ENCODE measurements around the gene PALLD.

The PALLD gene

DNA sequence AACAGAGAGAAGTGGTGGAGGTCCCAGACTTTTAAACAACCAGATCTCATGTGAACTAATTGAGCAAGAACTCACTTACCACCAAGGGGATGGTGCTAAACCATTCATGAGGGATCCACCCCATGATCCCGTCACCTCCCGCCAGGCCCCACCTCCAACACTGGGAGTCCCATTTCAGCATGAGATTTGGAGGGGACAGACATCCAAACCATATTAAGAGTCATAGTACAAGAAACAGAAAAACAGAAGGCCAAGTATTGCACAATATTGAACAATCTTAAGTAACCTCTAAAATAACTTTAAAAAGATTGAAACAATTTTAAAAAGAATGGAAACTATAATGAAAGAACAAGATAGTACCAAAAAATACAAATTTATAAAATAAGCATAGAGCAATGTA is 403.2 kb downstream of the PALLD start:
- Histone ChIP-seq H3K36me3 (ENCODE audit: insufficient read depth, low read length) (peaks cover 88% of the 10 kb centered on the region), H3K27me3 (ENCODE audit: insufficient read depth, low read length) (no peaks in the 10 kb centered on the region), H3K9me3 (ENCODE audit: insufficient read depth, low read depth, low read length) (no peaks in the 10 kb centered on the region), H3K9ac (ENCODE audit: low read depth, low read length) (no peak overlapping the region), H3K4me1 (ENCODE audit: insufficient read depth, low read length) (no peaks in the 10 kb centered on the region), H3K4me3 (ENCODE audit: low read length) (no peak overlapping the region), H3K27ac (ENCODE audit: low read depth, low read length) (no peak overlapping the region)
- 96% methylated on average over 2 of the region's 2 CpGs for WGBS

DNA sequence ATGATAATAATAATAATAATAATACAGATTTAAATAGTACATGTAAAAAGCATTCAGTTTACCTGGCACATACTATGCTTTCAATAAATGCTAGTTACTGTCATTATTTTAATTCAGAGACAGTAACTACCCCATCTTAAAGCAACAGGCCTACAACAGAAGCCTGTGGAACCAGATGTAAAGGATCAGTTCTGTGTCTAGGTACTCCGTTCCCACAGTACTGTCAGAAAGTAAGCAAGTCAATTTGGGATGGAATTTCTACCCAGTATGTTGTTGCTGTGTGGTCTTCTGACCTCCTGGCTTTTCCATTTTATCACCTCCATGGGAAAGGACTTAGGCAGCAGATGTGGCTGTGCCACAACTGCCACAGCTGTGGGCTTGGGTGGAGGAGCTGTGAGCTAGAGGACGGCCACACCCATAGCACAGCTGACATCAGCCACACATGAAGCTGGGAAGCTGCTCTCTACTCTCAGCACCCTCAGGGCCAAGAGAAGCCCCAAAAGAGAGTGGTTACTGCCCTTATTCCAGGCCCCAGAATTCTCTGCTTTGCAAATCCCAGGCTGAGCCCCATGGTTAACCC is 410.4 kb downstream of the PALLD start:
- no peaks in the 10 kb centered on the region for H3K9me3 ChIP-seq (ENCODE audit: insufficient read depth, low read depth, low read length)
- H3K4me3 ChIP-seq (ENCODE audit: low read length), result no peak overlapping the region
- H3K27me3 ChIP-seq (ENCODE audit: insufficient read depth, low read length), result no peaks in the 10 kb centered on the region
- peaks cover 90% of the 10 kb centered on the region for H3K36me3 ChIP-seq (ENCODE audit: insufficient read depth, low read length)
- H3K27ac ChIP-seq (ENCODE audit: low read depth, low read length), result 0 out of 2 replicates have a peak overlapping the region, but pooled peaks have one; percentile 27
- 90% methylated on average over 2 of the region's 2 CpGs for WGBS
- H3K4me1 ChIP-seq (ENCODE audit: insufficient read depth, low read length), result peaks cover 12% of the 10 kb centered on the region
- H3K9ac ChIP-seq (ENCODE audit: low read depth, low read length), result no peak overlapping the region

DNA sequence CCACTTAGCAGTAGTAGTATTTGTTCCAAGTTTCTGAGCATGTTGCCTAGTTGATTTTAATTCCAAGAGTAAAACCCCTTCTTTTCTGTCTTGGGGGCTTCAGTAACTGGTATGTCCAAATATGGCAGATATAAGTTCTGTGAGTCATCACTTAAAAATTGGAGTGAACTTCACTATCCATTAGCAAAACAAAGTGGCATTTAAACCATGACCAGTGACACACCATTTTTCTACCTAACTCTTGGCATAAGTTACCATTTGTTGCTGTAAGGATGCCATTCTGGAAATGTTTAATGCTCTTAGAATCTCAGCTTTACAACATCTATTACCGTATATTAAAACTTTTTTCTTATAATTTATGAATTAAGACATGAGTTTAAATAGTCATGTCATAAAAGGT is 411.2 kb downstream of the PALLD start:
- Histone ChIP-seq H3K27me3 (ENCODE audit: insufficient read depth, low read length) (no peaks in the 10 kb centered on the region), H3K4me1 (ENCODE audit: insufficient read depth, low read length) (peaks cover 12% of the 10 kb centered on the region), H3K9me3 (ENCODE audit: insufficient read depth, low read depth, low read length) (no peaks in the 10 kb centered on the region), H3K27ac (ENCODE audit: low read depth, low read length) (0 out of 2 replicates have a peak overlapping the region, but pooled peaks have one; percentile 27), H3K9ac (ENCODE audit: low read depth, low read length) (no peak overlapping the region; the same call in 1 of the 2 replicates), H3K4me3 (ENCODE audit: low read length) (no peak overlapping the region), H3K36me3 (ENCODE audit: insufficient read depth, low read length) (peaks cover 89% of the 10 kb centered on the region)
- WGBS, result no CpG with 5 or more reads among the region's 1 CpG

DNA sequence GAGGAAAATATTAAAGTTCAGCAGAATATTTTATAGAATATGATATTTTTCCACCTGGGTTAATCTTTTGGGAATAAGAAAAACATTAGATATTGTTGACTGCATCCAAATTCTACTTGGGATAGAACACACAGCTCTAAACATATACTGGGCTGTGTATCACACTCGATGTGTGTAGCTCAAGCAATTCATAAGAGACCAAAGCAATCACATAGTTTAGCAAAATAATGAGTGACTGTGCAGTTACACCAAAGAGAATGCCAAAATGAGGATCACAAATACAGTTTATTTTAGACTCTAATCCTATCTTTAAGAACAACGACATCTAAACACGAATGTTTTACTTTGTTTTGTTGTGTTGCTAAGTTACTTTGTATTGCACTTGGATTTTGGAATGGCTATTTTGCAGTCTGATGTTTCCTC is 412.0 kb downstream of the PALLD start:
- Histone ChIP-seq H3K9me3 (ENCODE audit: insufficient read depth, low read depth, low read length) (no peaks in the 10 kb centered on the region), H3K27me3 (ENCODE audit: insufficient read depth, low read length) (no peaks in the 10 kb centered on the region), H3K4me3 (ENCODE audit: low read length) (no peak overlapping the region), H3K36me3 (ENCODE audit: insufficient read depth, low read length) (peaks cover 88% of the 10 kb centered on the region), H3K4me1 (ENCODE audit: insufficient read depth, low read length) (peaks cover 12% of the 10 kb centered on the region), H3K27ac (ENCODE audit: low read depth, low read length) (no peak overlapping the region), H3K9ac (ENCODE audit: low read depth, low read length) (no peak overlapping the region)
- WGBS, result 93% methylated on average over 3 of the region's 3 CpGs

DNA sequence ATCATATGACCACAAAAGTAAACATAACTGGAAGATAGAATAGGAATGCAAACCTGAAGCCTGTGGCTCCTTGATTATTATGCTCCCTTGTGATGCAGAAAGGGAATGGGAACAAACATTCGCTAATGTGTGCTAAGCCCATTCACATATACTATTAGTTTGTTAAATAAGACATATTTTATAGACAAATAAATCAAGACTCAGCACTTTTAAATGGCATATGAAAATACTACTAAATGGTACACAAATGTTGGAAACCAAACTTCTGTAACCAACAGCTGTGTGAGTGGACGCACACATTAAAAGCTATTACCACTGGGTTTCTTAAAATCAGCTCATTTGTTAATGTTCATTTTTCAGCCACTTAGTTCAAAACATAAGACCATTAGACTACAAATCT is 417.2 kb downstream of the PALLD start:
- peaks cover 78% of the 10 kb centered on the region for H3K36me3 ChIP-seq (ENCODE audit: insufficient read depth, low read length)
- no peak overlapping the region for H3K27ac ChIP-seq (ENCODE audit: low read depth, low read length)
- no peaks in the 10 kb centered on the region for H3K27me3 ChIP-seq (ENCODE audit: insufficient read depth, low read length)
- H3K9ac ChIP-seq (ENCODE audit: low read depth, low read length), result 0 out of 2 replicates have a peak overlapping the region, but pooled peaks have one; percentile 36
- H3K9me3 ChIP-seq (ENCODE audit: insufficient read depth, low read depth, low read length), result no peaks in the 10 kb centered on the region
- 96% methylated on average over 1 of the region's 2 CpGs for WGBS
- no peaks in the 10 kb centered on the region for H3K4me1 ChIP-seq (ENCODE audit: insufficient read depth, low read length)
- H3K4me3 ChIP-seq (ENCODE audit: low read length), result no peak overlapping the region

DNA sequence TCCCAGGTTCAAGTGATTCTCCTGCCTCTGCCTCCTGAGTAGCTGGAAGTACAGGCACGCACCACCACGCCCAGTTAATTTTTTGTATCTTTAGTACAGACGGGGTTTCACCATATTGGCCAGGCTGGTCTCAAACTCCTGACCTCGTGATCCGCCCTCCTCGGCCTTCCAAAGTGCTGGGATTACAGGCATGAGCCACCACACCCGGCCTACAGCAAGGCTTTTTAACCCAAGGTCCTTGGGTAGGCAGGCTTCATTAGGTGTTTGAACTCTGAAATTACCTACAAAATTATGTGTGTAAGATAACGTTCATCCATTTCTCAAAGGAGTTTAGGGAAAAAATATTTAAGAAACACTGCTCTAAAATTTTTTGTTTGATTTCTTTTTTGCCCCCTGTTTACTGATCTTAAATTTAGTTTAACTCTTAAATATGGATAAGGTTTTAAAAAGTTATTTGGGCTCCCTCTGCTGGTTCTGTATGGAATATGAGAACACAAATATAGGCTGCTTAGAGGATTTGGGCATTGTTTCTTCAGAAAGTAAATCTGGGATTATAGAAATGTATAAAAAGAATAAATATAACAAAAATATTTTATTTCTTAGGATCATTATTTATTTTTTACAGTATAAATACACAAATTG is 420.4 kb downstream of the PALLD start:
- no peak overlapping the region for H3K9ac ChIP-seq (ENCODE audit: low read depth, low read length)
- H3K9me3 ChIP-seq (ENCODE audit: insufficient read depth, low read depth, low read length), result no peaks in the 10 kb centered on the region
- H3K36me3 ChIP-seq (ENCODE audit: insufficient read depth, low read length), result peaks cover 49% of the 10 kb centered on the region
- no peak overlapping the region for H3K27ac ChIP-seq (ENCODE audit: low read depth, low read length)
- no peak overlapping the region for H3K4me3 ChIP-seq (ENCODE audit: low read length)
- H3K4me1 ChIP-seq (ENCODE audit: insufficient read depth, low read length), result peaks cover 13% of the 10 kb centered on the region
- 90% methylated on average over 7 of the region's 8 CpGs for WGBS
- H3K27me3 ChIP-seq (ENCODE audit: insufficient read depth, low read length), result no peaks in the 10 kb centered on the region

DNA sequence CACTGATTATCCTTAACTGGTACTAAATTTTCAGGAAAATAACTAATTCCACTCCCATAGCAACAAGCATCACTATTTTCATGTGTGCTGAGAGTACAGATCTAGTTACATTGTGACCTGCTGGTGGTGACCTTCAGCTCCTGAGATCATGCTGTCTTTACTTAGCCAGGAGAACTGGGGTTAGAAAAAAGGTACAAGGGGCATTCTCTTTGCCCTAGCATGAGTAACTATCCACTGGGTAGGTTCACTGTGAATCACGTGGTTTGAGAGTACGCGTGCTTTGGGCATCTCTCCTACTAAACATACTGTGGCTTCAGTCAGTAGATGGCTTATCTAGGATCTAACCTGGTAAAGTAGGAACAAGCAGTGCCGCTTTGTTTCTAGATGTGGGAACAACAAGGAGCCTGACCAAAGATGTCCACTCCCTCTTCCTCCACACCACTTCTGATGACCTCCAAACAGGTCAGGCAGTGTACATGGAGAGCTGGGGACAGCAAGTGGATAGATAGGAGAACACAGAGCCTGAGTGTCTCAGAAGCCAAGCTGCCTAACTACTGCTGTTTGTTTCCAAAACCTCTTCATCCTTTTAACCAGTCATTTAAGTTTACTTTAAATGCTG is 423.0 kb downstream of the PALLD start:
- Histone ChIP-seq H3K4me1 (ENCODE audit: insufficient read depth, low read length) (peaks cover 20% of the 10 kb centered on the region), H3K27ac (ENCODE audit: low read depth, low read length) (peak overlapping the region; percentile 65; the same call in 1 of the 2 replicates), H3K27me3 (ENCODE audit: insufficient read depth, low read length) (no peaks in the 10 kb centered on the region), H3K9me3 (ENCODE audit: insufficient read depth, low read depth, low read length) (no peaks in the 10 kb centered on the region), H3K4me3 (ENCODE audit: low read length) (no peak overlapping the region), H3K9ac (ENCODE audit: low read depth, low read length) (no peak overlapping the region), H3K36me3 (ENCODE audit: insufficient read depth, low read length) (peaks cover 45% of the 10 kb centered on the region)
- WGBS, result 92% methylated on average over 4 of the region's 4 CpGs

DNA sequence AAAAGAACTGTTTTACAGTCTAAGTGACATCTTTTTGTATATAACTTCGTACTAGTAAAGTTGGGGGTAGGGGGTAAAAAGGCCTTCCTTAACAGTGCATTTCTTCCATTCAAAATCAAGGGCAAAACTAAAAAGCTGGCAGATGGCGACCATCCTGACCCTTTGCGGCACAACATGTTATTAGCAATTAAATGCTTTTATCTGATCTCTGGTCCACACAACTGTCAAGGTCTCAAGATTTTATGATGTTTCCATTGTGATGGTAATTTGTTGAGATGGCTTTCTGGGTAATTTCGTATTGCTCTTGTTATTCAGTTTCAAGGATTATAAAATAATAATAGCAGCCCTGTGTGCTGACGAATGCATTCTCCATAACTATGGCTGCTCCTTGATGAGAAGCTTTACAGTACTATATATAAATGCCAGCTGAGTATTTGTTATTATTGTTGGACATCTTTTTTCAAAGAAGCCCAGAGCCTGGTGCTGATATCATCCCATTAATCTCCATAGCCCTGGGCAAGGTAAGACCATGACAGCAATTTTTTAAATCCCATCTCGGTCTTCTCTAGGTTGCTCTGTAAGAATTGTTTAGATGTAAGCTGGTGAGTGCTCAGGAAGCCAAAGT is 423.7 kb downstream of the PALLD start:
- Histone ChIP-seq H3K4me1 (ENCODE audit: insufficient read depth, low read length) (peaks cover 20% of the 10 kb centered on the region), H3K9me3 (ENCODE audit: insufficient read depth, low read depth, low read length) (no peaks in the 10 kb centered on the region), H3K27me3 (ENCODE audit: insufficient read depth, low read length) (no peaks in the 10 kb centered on the region), H3K4me3 (ENCODE audit: low read length) (no peak overlapping the region), H3K27ac (ENCODE audit: low read depth, low read length) (peak overlapping the region; percentile 65; the same call in 1 of the 2 replicates), H3K9ac (ENCODE audit: low read depth, low read length) (no peak overlapping the region), H3K36me3 (ENCODE audit: insufficient read depth, low read length) (peaks cover 45% of the 10 kb centered on the region)
- WGBS, result 79% methylated on average over 5 of the region's 6 CpGs

DNA sequence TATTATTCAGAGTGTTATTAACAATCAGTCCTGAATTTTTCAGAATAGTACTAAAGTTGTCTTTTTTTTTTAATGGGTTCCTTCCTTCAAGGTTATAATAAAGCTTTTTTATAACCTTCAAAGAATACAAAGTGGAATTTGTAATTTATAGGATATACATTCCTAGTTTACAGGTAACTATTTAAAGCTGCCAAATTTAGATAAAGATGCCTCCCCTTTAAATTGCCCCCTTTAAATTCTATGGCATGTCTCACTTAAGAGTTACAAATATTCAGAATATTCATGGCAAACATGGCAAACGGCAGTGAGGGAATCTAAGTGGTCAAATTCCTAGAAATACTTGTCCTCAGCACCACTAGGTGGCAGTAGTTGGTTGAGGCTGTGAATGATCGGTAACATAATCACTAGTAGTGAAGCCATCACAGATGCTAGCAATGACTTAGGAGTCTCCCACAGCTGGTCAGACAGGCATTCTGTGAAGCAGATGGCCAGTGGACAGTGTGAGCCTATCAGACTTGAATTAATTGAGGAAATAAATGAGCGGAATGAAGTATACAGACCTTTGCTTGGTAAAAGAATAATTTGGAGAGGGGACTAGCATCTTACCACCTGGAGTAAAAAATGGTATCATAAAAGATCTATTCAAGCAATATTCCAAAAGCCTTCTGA is 426.8 kb downstream of the PALLD start:
- no peak overlapping the region for H3K9ac ChIP-seq (ENCODE audit: low read depth, low read length)
- no peak overlapping the region for H3K4me3 ChIP-seq (ENCODE audit: low read length)
- no peaks in the 10 kb centered on the region for H3K9me3 ChIP-seq (ENCODE audit: insufficient read depth, low read depth, low read length)
- H3K36me3 ChIP-seq (ENCODE audit: insufficient read depth, low read length), result peaks cover 63% of the 10 kb centered on the region
- H3K27me3 ChIP-seq (ENCODE audit: insufficient read depth, low read length), result no peaks in the 10 kb centered on the region
- 31% methylated on average over 3 of the region's 3 CpGs for WGBS
- H3K27ac ChIP-seq (ENCODE audit: low read depth, low read length), result peak overlapping the region; percentile 27; the same call in 1 of the 2 replicates
- H3K4me1 ChIP-seq (ENCODE audit: insufficient read depth, low read length), result peaks cover 20% of the 10 kb centered on the region

DNA sequence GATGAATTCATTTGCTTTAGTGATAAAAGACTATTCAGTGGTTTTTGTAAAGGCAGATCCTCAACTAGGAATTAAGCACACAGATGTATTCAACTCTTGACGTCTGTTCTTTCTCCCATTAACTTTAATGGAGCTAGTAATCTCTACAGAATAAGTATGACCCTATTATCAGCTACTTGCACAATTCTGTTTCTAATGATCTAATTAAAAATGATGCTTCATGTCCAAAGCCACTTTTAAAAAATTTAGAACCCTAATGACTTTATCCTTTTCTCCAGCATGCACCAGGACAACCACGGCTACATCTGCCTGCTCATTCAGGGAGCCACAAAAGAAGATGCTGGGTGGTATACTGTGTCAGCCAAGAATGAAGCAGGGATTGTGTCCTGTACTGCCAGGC is 427.8 kb downstream of the PALLD start:
- 95% methylated on average over 2 of the region's 2 CpGs for WGBS
- Histone ChIP-seq H3K36me3 (ENCODE audit: insufficient read depth, low read length) (peaks cover 71% of the 10 kb centered on the region), H3K9me3 (ENCODE audit: insufficient read depth, low read depth, low read length) (no peaks in the 10 kb centered on the region), H3K27ac (ENCODE audit: low read depth, low read length) (no peak overlapping the region), H3K9ac (ENCODE audit: low read depth, low read length) (no peak overlapping the region), H3K27me3 (ENCODE audit: insufficient read depth, low read length) (no peaks in the 10 kb centered on the region), H3K4me3 (ENCODE audit: low read length) (no peak overlapping the region), H3K4me1 (ENCODE audit: insufficient read depth, low read length) (peaks cover 18% of the 10 kb centered on the region)
